CD4-positive, alpha-beta memory T cell (primary cell): ENCODE measurements around the gene POPDC3. TPM values are rescaled to one million over a fixed set of nuclear protein-coding genes. Genes with fewer than 3 reads are reported as not detected.

Experiments
- CTCF ChIA-PET: fragments of 350-600 bp; sonication (Branson Sonifier 250); formaldehyde crosslinking; loops from one replicate; lab custom pipeline; 2021; ENCODE audit warnings: inconsistent platforms; ENCODE audit not compliant: partially characterized antibody; lab: Charles Lee
- POLR2A ChIA-PET: fragments of 350-600 bp; sonication (Branson Sonifier 250); formaldehyde crosslinking; loops from one replicate; lab custom pipeline; 2021; ENCODE audit not compliant: partially characterized antibody; lab: Charles Lee
- DNase-seq, 5 donors: peaks; one replicate each; pipeline versions ENCODE4 v3.0.0 to v3.0.0-alpha.2; 2020 to 2022; ENCODE audit warnings: mixed read lengths in 1 of 5
- H3K27ac ChIP-seq: one replicate; pipeline ENCODE4 v1.7.0; 2013; ENCODE audit warnings: low read depth, low read length
- H3K27me3 ChIP-seq: 2 replicates; pipeline ENCODE4 v1.7.0; 2013; ENCODE audit warnings: mild to moderate bottlenecking, low read length, moderate library complexity; ENCODE audit not compliant: insufficient read depth
- H3K36me3 ChIP-seq: 2 replicates; pipeline ENCODE4 v1.7.0; 2013; ENCODE audit warnings: mild to moderate bottlenecking, low read length, moderate library complexity; ENCODE audit not compliant: insufficient read depth
- H3K4me1 ChIP-seq: 2 replicates; pipeline ENCODE4 v1.7.0; 2013; ENCODE audit warnings: mild to moderate bottlenecking, low read length, moderate library complexity; ENCODE audit not compliant: insufficient read depth
- H3K4me3 ChIP-seq, 2 donors: one replicate each; pipeline ENCODE4 v1.7.0; 2013; ENCODE audit warnings: low read length in 2 of 2, mild to moderate bottlenecking in 1 of 2
- H3K9me3 ChIP-seq, 2 donors: one replicate each; pipeline ENCODE4 v1.7.0; 2013; ENCODE audit warnings: low read length in 2 of 2, control low read depth in 1 of 2; ENCODE audit not compliant: control insufficient read depth in 1 of 2
- H3K27ac Mint-ChIP-seq, 7 donors: one replicate each; pipeline ENCODE4 v1.8.0; 2020 to 2021; ENCODE audit warnings: mixed read lengths in 7 of 7, mild to moderate bottlenecking in 6 of 7, inconsistent platforms in 3 of 7, moderate library complexity in 3 of 7
- H3K27me3 Mint-ChIP-seq, 2 donors: one replicate each; pipeline ENCODE4 v1.8.0; 2020 to 2021; ENCODE audit warnings: mixed read lengths in 2 of 2
- H3K36me3 Mint-ChIP-seq, 2 donors: one replicate each; pipeline ENCODE4 v1.8.0; 2020 to 2021; ENCODE audit warnings: mixed read lengths in 2 of 2, inconsistent platforms in 1 of 2, mild to moderate bottlenecking in 1 of 2
- H3K4me1 Mint-ChIP-seq, 4 donors: one replicate each; pipeline ENCODE4 v1.8.0; 2020 to 2021; ENCODE audit warnings: mixed read lengths in 4 of 4, mild to moderate bottlenecking in 1 of 4
- H3K4me3 Mint-ChIP-seq, 8 donors: one replicate each; pipeline ENCODE4 v1.8.0; 2020 to 2021; ENCODE audit warnings: mixed read lengths in 8 of 8, mild to moderate bottlenecking in 7 of 8, moderate library complexity in 6 of 8, inconsistent platforms in 3 of 8
- H3K9me3 Mint-ChIP-seq, 8 donors: one replicate each; pipeline ENCODE4 v1.8.0; 2020 to 2021; ENCODE audit warnings: mixed read lengths in 8 of 8, mild to moderate bottlenecking in 5 of 8, inconsistent platforms in 3 of 8, moderate library complexity in 1 of 8
- intact Hi-C: fragments of 100-400 bp; cut with micrococcal nuclease; formaldehyde crosslinking; loops from one replicate; pipeline ENCODE4 v1.15.1; 2023
- polyA plus RNA-seq, 2 donors: library from polyadenylated mRNA; unstranded; fragments of 300-500 nt; fragmentation: Illumina TruSeq; gene quantifications; one replicate each; pipeline ENCODE4 v1.2.3, GENCODE V29; 2021
- total RNA-seq, 2 experiments: library from RNA; stranded (reverse); gene quantifications; one replicate each; pipeline ENCODE4 v1.2.3, GENCODE V29; 2021

POPDC3 gene
- total and polyA plus RNA-seq, 4 experiments from 2014 or later: not detected

- Mint-ChIP-seq H3K9me3 (no peaks in the 10 kb centered on the region), H3K4me3 (no peak overlapping the region), H3K4me1 (peaks cover 0 to 2% (median 0%) of the 10 kb centered on the region in 4 donors), H3K27me3 (peaks cover 0 to 7% of the 10 kb centered on the region in 2 donors), H3K27ac (no peak overlapping the region), H3K36me3 (no peaks in the 10 kb centered on the region)
- DNase-seq: no peak
- H3K27ac ChIP-seq: no peak overlapping the region
- no peaks in the 10 kb centered on the region for H3K27me3 ChIP-seq
- ChIA-PET CTCF (interaction anchor here (0.7 kb wide), 1 partner anchor 36 kb away, joined by 3 read pairs; no protein-coding TSS in a partner anchor), POLR2A (no interaction called here)
- no peaks in the 10 kb centered on the region for H3K9me3 ChIP-seq
- no peaks in the 10 kb centered on the region for H3K4me1 ChIP-seq
- H3K36me3 ChIP-seq: no peaks in the 10 kb centered on the region
- intact Hi-C loops: no loop called here
- H3K4me3 ChIP-seq: no peak overlapping the region
These were observed 27.9 kb upstream of the POPDC3 start for GRCh38 chr6:105207524-105208269.

- POLR2A ChIA-PET: no interaction called here
These were observed 25.0 kb upstream of the POPDC3 start for GRCh38 chr6:105204768-105205167.

GRCh38 chr6:105204331-105204730 is 24.5 kb upstream of the POPDC3 start:
- ChIA-PET POLR2A (no interaction called here), CTCF (no interaction called here)
- no peaks in the 10 kb centered on the region for H3K36me3 ChIP-seq
- H3K27ac ChIP-seq: no peak overlapping the region
- no peak overlapping the region for H3K4me3 ChIP-seq
- H3K9me3 ChIP-seq: no peaks in the 10 kb centered on the region
- H3K27ac Mint-ChIP-seq: no peak overlapping the region
- no peak overlapping the region for H3K4me3 Mint-ChIP-seq
- H3K27me3 ChIP-seq: no peaks in the 10 kb centered on the region
- no peaks in the 10 kb centered on the region for H3K36me3 Mint-ChIP-seq
- H3K4me1 Mint-ChIP-seq: no peaks in the 10 kb centered on the region
- peaks cover 2 to 7% of the 10 kb centered on the region in 2 donors for H3K27me3 Mint-ChIP-seq
- no peaks in the 10 kb centered on the region for H3K4me1 ChIP-seq
- intact Hi-C loops: no loop called here
- H3K9me3 Mint-ChIP-seq: no peaks in the 10 kb centered on the region
- no peak for DNase-seq

More at GRCh38 chr6:105204768-105205167, 25.0 kb upstream of the POPDC3 start:
- H3K36me3 ChIP-seq: no peaks in the 10 kb centered on the region
- no peak for DNase-seq
- H3K4me3 ChIP-seq: no peak overlapping the region
- H3K27ac ChIP-seq: no peak overlapping the region
- Mint-ChIP-seq H3K36me3 (no peaks in the 10 kb centered on the region), H3K27me3 (peaks cover 2 to 7% of the 10 kb centered on the region in 2 donors), H3K4me3 (no peak overlapping the region), H3K27ac (no peak overlapping the region), H3K4me1 (no peaks in the 10 kb centered on the region), H3K9me3 (no peaks in the 10 kb centered on the region)
- H3K4me1 ChIP-seq: no peaks in the 10 kb centered on the region
- intact Hi-C loops: no loop called here
- no peaks in the 10 kb centered on the region for H3K9me3 ChIP-seq
- H3K27me3 ChIP-seq: no peaks in the 10 kb centered on the region
- CTCF ChIA-PET: no interaction called here

GRCh38 chr6:105202486-105202885 is 22.7 kb upstream of the POPDC3 start:
- H3K9me3 ChIP-seq: no peaks in the 10 kb centered on the region
- no peaks in the 10 kb centered on the region for H3K4me1 ChIP-seq
- H3K4me3 ChIP-seq: no peak overlapping the region
- no peaks in the 10 kb centered on the region for H3K36me3 ChIP-seq
- Mint-ChIP-seq H3K27me3 (peaks cover 3 to 9% of the 10 kb centered on the region in 2 donors), H3K9me3 (peaks cover 0 to 2% (median 0%) of the 10 kb centered on the region in 8 donors), H3K4me1 (no peaks in the 10 kb centered on the region), H3K4me3 (no peak overlapping the region), H3K36me3 (no peaks in the 10 kb centered on the region), H3K27ac (no peak overlapping the region)
- H3K27me3 ChIP-seq: no peaks in the 10 kb centered on the region
- DNase-seq: no peak
- no peak overlapping the region for H3K27ac ChIP-seq
- intact Hi-C loops: no loop called here
- CTCF ChIA-PET: no interaction called here
- POLR2A ChIA-PET: no interaction called here

- Histone ChIP-seq H3K27ac (no peak overlapping the region), H3K36me3 (no peaks in the 10 kb centered on the region), H3K9me3 (no peaks in the 10 kb centered on the region), H3K27me3 (no peaks in the 10 kb centered on the region), H3K4me3 (no peak overlapping the region), H3K4me1 (no peaks in the 10 kb centered on the region)
- Mint-ChIP-seq H3K4me1 (no peaks in the 10 kb centered on the region), H3K27ac (no peak overlapping the region), H3K36me3 (no peaks in the 10 kb centered on the region), H3K9me3 (peaks cover 0 to 3% (median 0%) of the 10 kb centered on the region in 8 donors), H3K27me3 (peaks cover 7 to 9% of the 10 kb centered on the region in 2 donors), H3K4me3 (no peak overlapping the region)
- ChIA-PET CTCF (no interaction called here), POLR2A (no interaction called here)
- intact Hi-C loops: no loop called here
- no peak for DNase-seq
These were observed 20.4 kb upstream of the POPDC3 start for GRCh38 chr6:105200133-105200730.

GRCh38 chr6:105199711-105200110 is 19.9 kb upstream of the POPDC3 start:
- POLR2A ChIA-PET: no interaction called here
- no peak overlapping the region for H3K4me3 Mint-ChIP-seq
- no peaks in the 10 kb centered on the region for H3K27me3 ChIP-seq

GRCh38 chr6:105196076-105196475 is 16.3 kb upstream of the POPDC3 start:
- ChIA-PET CTCF (no interaction called here), POLR2A (no interaction called here)
- Histone ChIP-seq H3K4me3 (no peak overlapping the region), H3K27ac (no peak overlapping the region), H3K9me3 (no peaks in the 10 kb centered on the region), H3K4me1 (no peaks in the 10 kb centered on the region), H3K36me3 (no peaks in the 10 kb centered on the region), H3K27me3 (no peaks in the 10 kb centered on the region)
- H3K27ac Mint-ChIP-seq: no peak overlapping the region
- no peak for DNase-seq
- H3K4me1 Mint-ChIP-seq: no peaks in the 10 kb centered on the region
- intact Hi-C loops: no loop called here
- H3K27me3 Mint-ChIP-seq: peaks cover 9 to 10% of the 10 kb centered on the region in 2 donors
- no peaks in the 10 kb centered on the region for H3K36me3 Mint-ChIP-seq
- no peak overlapping the region for H3K4me3 Mint-ChIP-seq
- H3K9me3 Mint-ChIP-seq: peaks cover 0 to 5% (median 0%) of the 10 kb centered on the region in 8 donors

More at GRCh38 chr6:105199711-105200110, 19.9 kb upstream of the POPDC3 start:
- peaks cover 7 to 8% of the 10 kb centered on the region in 2 donors for H3K27me3 Mint-ChIP-seq
- peaks cover 0 to 3% (median 0%) of the 10 kb centered on the region in 8 donors for H3K9me3 Mint-ChIP-seq
- CTCF ChIA-PET: no interaction called here
- H3K36me3 ChIP-seq: no peaks in the 10 kb centered on the region
- DNase-seq: no peak
- H3K4me1 Mint-ChIP-seq: no peaks in the 10 kb centered on the region
- H3K9me3 ChIP-seq: no peaks in the 10 kb centered on the region
- no peaks in the 10 kb centered on the region for H3K4me1 ChIP-seq
- intact Hi-C loops: no loop called here
- no peak overlapping the region for H3K27ac Mint-ChIP-seq
- H3K27ac ChIP-seq: no peak overlapping the region
- H3K4me3 ChIP-seq: no peak overlapping the region
- no peaks in the 10 kb centered on the region for H3K36me3 Mint-ChIP-seq
